GM23338 (cell line): ENCODE measurements around the gene PARVB. TPM values are rescaled to one million over a fixed set of nuclear protein-coding genes. Genes with fewer than 3 reads are reported as not detected.

Experiments used
- ATAC-seq: fragments of 200-7000 bp; cut with Tn5 transposase; 3 replicates; pipeline ENCODE4 v1.9.1; 2020
- DNase-seq: peaks from one replicate; pipeline ENCODE4 v3.0.0-alpha.2; 2015; ENCODE audit warnings: low spot score
- H2AFZ ChIP-seq: fragments of 200-600 bp; sonication (generic); 2 replicates; pipeline ENCODE4 v1.8.0; 2016; ENCODE audit warnings: antibody characterized with exemption, mild to moderate bottlenecking, moderate library complexity
- H3F3A ChIP-seq: fragments of 200-600 bp; sonication (generic); replicated peaks from 2 replicates; pipeline ENCODE4 v1.8.0; 2017; ENCODE audit warnings: antibody characterized with exemption, mixed run types, low read depth
- H3K27ac ChIP-seq: fragments of 200-600 bp; sonication (generic); 2 replicates; pipeline ENCODE4 v1.6.1; 2016; ENCODE audit warnings: low read depth
- H3K27me3 ChIP-seq: fragments of 200-600 bp; sonication (generic); 2 replicates; pipeline ENCODE4 v1.8.0; 2016; ENCODE audit warnings: mild to moderate bottlenecking, mixed run types, moderate library complexity; ENCODE audit not compliant: insufficient read depth
- H3K36me3 ChIP-seq: fragments of 200-600 bp; sonication (generic); 2 replicates; pipeline ENCODE4 v1.8.0; 2016; ENCODE audit warnings: mild to moderate bottlenecking; ENCODE audit not compliant: insufficient read depth
- H3K4me1 ChIP-seq: fragments of 200-600 bp; sonication (generic); 2 replicates; pipeline ENCODE4 v1.8.0; 2016; ENCODE audit warnings: mild to moderate bottlenecking, moderate library complexity; ENCODE audit not compliant: insufficient read depth
- H3K4me2 ChIP-seq: fragments of 200-600 bp; sonication (generic); 2 replicates; pipeline ENCODE4 v1.7.1; 2017; ENCODE audit warnings: mixed run types
- H3K4me3 ChIP-seq: fragments of 200-600 bp; sonication (generic); 2 replicates; pipeline ENCODE4 v1.6.1; 2016; ENCODE audit warnings: mixed run types
- H3K79me2 ChIP-seq: fragments of 200-600 bp; sonication (generic); replicated peaks from 2 replicates; pipeline ENCODE4 v1.8.0; 2017; ENCODE audit warnings: mild to moderate bottlenecking; ENCODE audit not compliant: insufficient read depth
- H3K9me2 ChIP-seq: fragments of 200-600 bp; sonication (generic); 2 replicates; pipeline ENCODE4 v1.8.0; 2017; ENCODE audit not compliant: insufficient read depth
- H4K20me1 ChIP-seq: fragments of 200-600 bp; sonication (generic); replicated peaks from 2 replicates; pipeline ENCODE4 v1.8.0; 2017; ENCODE audit warnings: mild to moderate bottlenecking; ENCODE audit not compliant: insufficient read depth
- H3K27ac Mint-ChIP-seq: 2 replicates; pipeline ENCODE4 v1.8.0; 2020; ENCODE audit warnings: inconsistent platforms, mild to moderate bottlenecking, moderate library complexity, mixed read lengths
- H3K27me3 Mint-ChIP-seq: 3 replicates; pipeline ENCODE4 v1.8.0; 2022; ENCODE audit warnings: low read depth, mild to moderate bottlenecking, moderate library complexity, mixed read lengths, inconsistent platforms; ENCODE audit not compliant: insufficient read depth, poor library complexity
- H3K36me3 Mint-ChIP-seq: 3 replicates; pipeline ENCODE4 v1.8.0; 2021; ENCODE audit warnings: low read depth, mild to moderate bottlenecking, inconsistent platforms, moderate library complexity, mixed read lengths
- H3K4me1 Mint-ChIP-seq: 3 replicates; pipeline ENCODE4 v1.8.0; 2020; ENCODE audit warnings: mild to moderate bottlenecking, inconsistent platforms, mixed read lengths
- H3K4me3 Mint-ChIP-seq: 3 replicates; pipeline ENCODE4 v1.8.0; 2021; ENCODE audit warnings: moderate library complexity, mild to moderate bottlenecking, inconsistent platforms, mixed read lengths
- H3K9me3 Mint-ChIP-seq: 3 replicates; pipeline ENCODE4 v1.8.0; 2020; ENCODE audit warnings: moderate library complexity, mild to moderate bottlenecking, inconsistent platforms, mixed read lengths
- CTCF ChIP-seq, 2 experiments: fragments of 200-600 bp in 1 of 2; sonication (generic) in 1 of 2; conservative IDR thresholded peaks; 2 replicates each; pipeline versions ENCODE4 v1.5.1 to v1.6.1; 2016 to 2017; ENCODE audit warnings: antibody characterized with exemption in 2 of 2, low read depth in 2 of 2, mild to moderate bottlenecking in 2 of 2, moderate library complexity in 1 of 2
- ETS1 ChIP-seq: IDR thresholded peaks from 2 replicates; pipeline ENCODE4 v1.6.1; 2016; ENCODE audit warnings: antibody characterized with exemption
- EZH2 ChIP-seq: fragments of 200-600 bp; sonication (generic); IDR thresholded peaks from one replicate; pipeline ENCODE4 v1.8.0; 2017; ENCODE audit warnings: antibody characterized with exemption, mild to moderate bottlenecking, low read depth; ENCODE audit not compliant: unreplicated experiment
- STAT1 ChIP-seq: IDR thresholded peaks from one replicate; pipeline ENCODE4 v1.6.1; 2016; ENCODE audit warnings: antibody characterized with exemption; ENCODE audit not compliant: unreplicated experiment
- ZNF331 ChIP-seq: fragments of 250-450 bp; sonication (Bioruptor Pico); IDR thresholded peaks from 2 replicates; pipeline ENCODE4 v1.5.0; 2020; ENCODE audit warnings: low read depth, mild to moderate bottlenecking, moderate library complexity
- ZNF462 ChIP-seq: fragments of 250-450 bp; sonication (Bioruptor Pico); IDR thresholded peaks from 2 replicates; pipeline ENCODE4 v1.5.0; 2020; ENCODE audit warnings: mild to moderate bottlenecking, moderate library complexity
- polyA plus RNA-seq: library from polyadenylated mRNA; unstranded; fragments of >200 nt; fragmentation: Nextera tagmentation; extraction: Ambion mirVana; gene quantifications from 2 replicates; pipeline ENCODE4 v1.2.1, GENCODE V29; 2016
- total RNA-seq: library from RNA; depleted of rRNA; stranded (reverse); fragments of >200 nt; shearing (Covaris generic); gene quantifications from 2 replicates; pipeline ENCODE4 v1.2.3, GENCODE V29; 2014

PARVB gene
- total and polyA plus RNA-seq, 2 experiments from 2014 or later: 4.3 to 7.7 TPM

- TF ChIP-seq ZNF462: no peak
- TF ChIP-seq ZNF331 (CRISPR knock-in tag): no peak
- TF ChIP-seq EZH2: no peak
- TF ChIP-seq ETS1: no peak
- no peak for TF ChIP-seq STAT1
These were observed 34.1 kb upstream of the PARVB start (continued) for GRCh38 chr22:43990044-43990443.

- Histone ChIP-seq H3K27me3 (no peaks in the 10 kb centered on the region), H3K9me2 (no peaks in the 10 kb centered on the region), H3K4me1 (no peaks in the 10 kb centered on the region), H2AFZ (no peak overlapping the region), H3K4me2 (no peak overlapping the region), H3K27ac (no peak overlapping the region), H3K4me3 (no peak overlapping the region), H4K20me1 (no peaks in the 10 kb centered on the region; the same call in none of the 2 replicates), H3K36me3 (no peaks in the 10 kb centered on the region), H3F3A (0 out of 2 replicates have a peak, but pooled peaks cover 4% of the 10 kb centered on the region), H3K79me2 (0 out of 2 replicates have a peak, but pooled peaks cover 3% of the 10 kb centered on the region)
- Mint-ChIP-seq H3K27ac (no peak overlapping the region), H3K4me3 (no peak overlapping the region), H3K4me1 (peaks cover 7% of the 10 kb centered on the region; the same call in 2 of the 3 replicates), H3K27me3 (peaks cover 7% of the 10 kb centered on the region), H3K36me3 (peaks cover 68% of the 10 kb centered on the region), H3K9me3 (no peaks in the 10 kb centered on the region)
- TF ChIP-seq CTCF (conservative IDR thresholded peaks at IDR 0.05; ENCODE audit: low read depth in 2 of 2): no peak
- no peak for TF ChIP-seq ZNF331 (CRISPR knock-in tag)
- no peak for DNase-seq
- ATAC-seq: no peak
These were observed 32.6 kb upstream of the PARVB start for GRCh38 chr22:43991316-43992020.
